ENCODE results near the gene SLC13A2.

Gene SLC13A2

DNA sequence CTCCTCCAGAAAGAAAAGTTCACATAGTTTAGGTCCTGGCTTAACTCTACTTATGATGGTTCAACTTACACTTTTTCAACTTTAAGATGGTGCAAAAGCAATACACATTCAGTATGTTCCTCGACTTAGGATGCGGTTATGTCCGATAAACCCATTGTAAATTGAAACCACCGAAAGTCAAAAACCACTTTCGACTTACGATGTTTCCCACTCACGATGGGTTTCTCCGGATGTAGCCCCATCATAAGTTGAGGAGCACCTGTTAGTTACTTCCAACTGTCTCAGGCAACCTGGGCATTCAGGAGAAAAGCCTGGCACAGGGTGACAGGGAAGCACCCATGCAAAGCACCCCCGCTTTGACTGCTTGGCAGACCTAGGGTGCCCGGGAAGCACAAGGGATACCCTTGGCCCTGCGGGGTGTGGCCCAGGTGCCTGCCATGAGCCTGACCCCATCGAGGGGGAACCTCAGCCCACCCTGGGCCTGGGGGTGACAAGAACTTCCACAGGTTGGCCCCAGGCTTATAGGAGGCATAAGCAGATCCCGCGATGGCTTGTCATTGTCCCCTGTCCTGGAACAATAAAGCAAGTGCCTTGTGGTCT is 65.0 kb downstream of the SLC13A2 start:
- TF ChIP-seq, protein P1, sequence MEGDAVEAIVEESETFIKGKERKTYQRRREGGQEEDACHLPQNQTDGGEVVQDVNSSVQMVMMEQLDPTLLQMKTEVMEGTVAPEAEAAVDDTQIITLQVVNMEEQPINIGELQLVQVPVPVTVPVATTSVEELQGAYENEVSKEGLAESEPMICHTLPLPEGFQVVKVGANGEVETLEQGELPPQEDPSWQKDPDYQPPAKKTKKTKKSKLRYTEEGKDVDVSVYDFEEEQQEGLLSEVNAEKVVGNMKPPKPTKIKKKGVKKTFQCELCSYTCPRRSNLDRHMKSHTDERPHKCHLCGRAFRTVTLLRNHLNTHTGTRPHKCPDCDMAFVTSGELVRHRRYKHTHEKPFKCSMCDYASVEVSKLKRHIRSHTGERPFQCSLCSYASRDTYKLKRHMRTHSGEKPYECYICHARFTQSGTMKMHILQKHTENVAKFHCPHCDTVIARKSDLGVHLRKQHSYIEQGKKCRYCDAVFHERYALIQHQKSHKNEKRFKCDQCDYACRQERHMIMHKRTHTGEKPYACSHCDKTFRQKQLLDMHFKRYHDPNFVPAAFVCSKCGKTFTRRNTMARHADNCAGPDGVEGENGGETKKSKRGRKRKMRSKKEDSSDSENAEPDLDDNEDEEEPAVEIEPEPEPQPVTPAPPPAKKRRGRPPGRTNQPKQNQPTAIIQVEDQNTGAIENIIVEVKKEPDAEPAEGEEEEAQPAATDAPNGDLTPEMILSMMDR (IDR thresholded peaks at IDR 0.05; ENCODE audit: low read depth, low read length, missing control alignments): no peak
- no peak overlapping the region for H3K4me3 ChIP-seq (ENCODE audit: low read depth, low read length)
- in situ Hi-C loops (cut with HindIII; ENCODE audit: low sequenced_read_pairs): no loop called here
- DNase-seq (ENCODE audit: low read depth): no peak

- in situ Hi-C loops (cut with HindIII; ENCODE audit: low sequenced_read_pairs): no loop called here
- TF ChIP-seq, protein P1 (IDR thresholded peaks at IDR 0.05; ENCODE audit: low read depth, low read length, missing control alignments): no peak
- no peak overlapping the region for H3K4me3 ChIP-seq (ENCODE audit: low read depth, low read length)
- no peak for DNase-seq (ENCODE audit: low read depth)
Observed at GRCh38 chr17:28540231-28540630, 66.8 kb downstream of the SLC13A2 start.

DNA sequence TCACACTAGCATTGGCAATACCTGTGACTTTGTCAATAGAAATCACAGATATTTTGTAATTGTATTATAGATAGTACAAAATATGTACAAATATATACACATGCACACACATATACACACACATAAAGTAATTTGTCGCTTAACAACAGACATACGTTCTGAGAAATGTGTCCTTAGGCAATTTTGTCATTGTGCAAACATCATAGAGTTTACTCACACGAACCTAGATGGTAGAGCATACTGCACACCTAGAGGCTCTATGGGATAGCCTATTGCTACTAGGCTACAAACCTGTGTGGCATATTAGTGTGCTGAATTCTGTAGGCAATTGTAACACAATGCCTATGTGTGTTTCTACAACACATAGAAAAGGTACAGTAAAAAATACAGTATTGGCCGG is 68.0 kb downstream of the SLC13A2 start:
- DNase-seq (ENCODE audit: low read depth): no peak
- TF ChIP-seq, protein P1 (IDR thresholded peaks at IDR 0.05; ENCODE audit: low read depth, low read length, missing control alignments): no peak
- in situ Hi-C loops (cut with HindIII; ENCODE audit: low sequenced_read_pairs): no loop called here
- H3K4me3 ChIP-seq (ENCODE audit: low read depth, low read length): no peak overlapping the region

- in situ Hi-C loops (cut with HindIII; ENCODE audit: low sequenced_read_pairs): loop anchor here (5.0 kb wide), 1 partner anchor 47 kb away; no protein-coding TSS in a partner anchor
- TF ChIP-seq, protein P1 (IDR thresholded peaks at IDR 0.05; ENCODE audit: low read depth, low read length, missing control alignments): no peak
- no peak overlapping the region for H3K4me3 ChIP-seq (ENCODE audit: low read depth, low read length)
- no peak for DNase-seq (ENCODE audit: low read depth)
Observed at GRCh38 chr17:28544402-28545140, 71.1 kb downstream of the SLC13A2 start.

GRCh38 chr17:28545141-28545503 is 71.7 kb downstream of the SLC13A2 start:
- in situ Hi-C loops (cut with HindIII; ENCODE audit: low sequenced_read_pairs): loop anchor here (5.0 kb wide), 1 partner anchor 48 kb away; no protein-coding TSS in a partner anchor
- TF ChIP-seq, protein P1 (IDR thresholded peaks at IDR 0.05; ENCODE audit: low read depth, low read length, missing control alignments): no peak
- H3K4me3 ChIP-seq (ENCODE audit: low read depth, low read length): no peak overlapping the region

GRCh38 chr17:28545787-28546415 is 72.5 kb downstream of the SLC13A2 start:
- no peak for DNase-seq (ENCODE audit: low read depth)
- H3K4me3 ChIP-seq (ENCODE audit: low read depth, low read length): no peak overlapping the region
- TF ChIP-seq, protein P1 (IDR thresholded peaks at IDR 0.05; ENCODE audit: low read depth, low read length, missing control alignments): no peak
- in situ Hi-C loops (cut with HindIII; ENCODE audit: low sequenced_read_pairs): loop anchor here (5.0 kb wide), 1 partner anchor 49 kb away; no protein-coding TSS in a partner anchor

More at GRCh38 chr17:28545141-28545503, 71.7 kb downstream of the SLC13A2 start:
- DNase-seq (ENCODE audit: low read depth): no peak

All from astrocyte of the cerebellum (primary cell).